OCI-LY3 (cell line): ENCODE data around the gene CALR.
"Not testable (repeated sequence)": the region's sequence is repeated elsewhere in the genome, so short reads cannot be mapped to it uniquely, and the experiment has no call there.

Source experiments
- H2AFZ ChIP-seq: fragments of 200-600, 300-600 bp; shearing (Covaris generic); 2 replicates; pipeline ENCODE4 v1.6.0; 2014; ENCODE audit warnings: antibody characterized with exemption, low read depth, low read length
- H3K27ac ChIP-seq: fragments of 200-600, 300-600 bp; sonication (generic); 2 replicates; pipeline ENCODE4 v1.5.1; 2014; ENCODE audit warnings: mild to moderate bottlenecking, low read length, moderate library complexity, mixed read lengths
- H3K27me3 ChIP-seq: fragments of 200-600, 300-600 bp; sonication (generic); 2 replicates; pipeline ENCODE4 v1.6.1; 2014; ENCODE audit warnings: low read depth, low read length, mixed read lengths
- H3K36me3 ChIP-seq: fragments of 200-600, 300-600 bp; sonication (generic); replicated peaks from 2 replicates; pipeline ENCODE3; 2014; ENCODE audit warnings: low read depth, low read length, mixed read lengths
- H3K4me1 ChIP-seq: fragments of 300-600, 200-600 bp; sonication (generic); 2 replicates; pipeline ENCODE4 v1.6.1; 2014; ENCODE audit warnings: low read length, mixed read lengths
- H3K4me2 ChIP-seq: fragments of 200-600, 300-600 bp; sonication (generic); 2 replicates; pipeline ENCODE4 v1.6.1; 2014; ENCODE audit warnings: low read length, mixed read lengths
- H3K4me3 ChIP-seq: fragments of 300-600, 200-600 bp; sonication (generic); 2 replicates; pipeline ENCODE4 v1.5.1; 2014; ENCODE audit warnings: antibody characterized with exemption, mild to moderate bottlenecking, low read length, moderate library complexity
- H3K79me2 ChIP-seq: fragments of 300-600, 200-600 bp; shearing (Covaris generic); 2 replicates; pipeline ENCODE4 v1.6.1; 2014; ENCODE audit warnings: mild to moderate bottlenecking, low read length, mixed read lengths
- H3K9ac ChIP-seq: fragments of 300-600, 200-600 bp; shearing (Covaris generic); 2 replicates; pipeline ENCODE4 v1.6.0; 2014; ENCODE audit warnings: mild to moderate bottlenecking, low read length, moderate library complexity
- H3K9me3 ChIP-seq: fragments of 200-600, 300-600 bp; shearing (Covaris generic); 2 replicates; pipeline ENCODE4 v1.6.1; 2014; ENCODE audit warnings: low read length, mixed read lengths; ENCODE audit not compliant: insufficient read depth
- H4K20me1 ChIP-seq: fragments of 200-600, 300-600 bp; sonication (generic); 2 replicates; pipeline ENCODE4 v1.6.1; 2016; ENCODE audit warnings: low read length, mixed read lengths; ENCODE audit not compliant: insufficient read depth
- CTCF ChIP-seq: fragments of 200-600, 300-600 bp; sonication (generic); IDR thresholded peaks from 2 replicates; pipeline ENCODE4 v1.5.1; 2014; ENCODE audit warnings: antibody characterized with exemption, low read length, low read depth
- EZH2phosphoT487 ChIP-seq: fragments of 200-600 bp; shearing (Covaris generic); IDR thresholded peaks from 2 replicates; pipeline ENCODE4 v1.6.1; 2018; ENCODE audit warnings: antibody characterized with exemption, mixed run types, low read depth

CALR gene

GRCh38 chr19:12912571-12912970 is 25.8 kb upstream of the CALR start:
- Histone ChIP-seq H3K36me3 (no peaks in the 10 kb centered on the region), H3K9me3 (no peaks in the 10 kb centered on the region), H3K4me3 (no peak overlapping the region), H3K9ac (no peak overlapping the region), H3K79me2 (no peaks in the 10 kb centered on the region), H3K4me1 (peaks cover 5% of the 10 kb centered on the region; the same call in 1 of the 2 replicates), H3K27ac (no peak overlapping the region), H3K4me2 (no peak overlapping the region), H3K27me3 (no peaks in the 10 kb centered on the region), H2AFZ (no peak overlapping the region), H4K20me1 (no peaks in the 10 kb centered on the region)
- no peak for TF ChIP-seq CTCF

DNA sequence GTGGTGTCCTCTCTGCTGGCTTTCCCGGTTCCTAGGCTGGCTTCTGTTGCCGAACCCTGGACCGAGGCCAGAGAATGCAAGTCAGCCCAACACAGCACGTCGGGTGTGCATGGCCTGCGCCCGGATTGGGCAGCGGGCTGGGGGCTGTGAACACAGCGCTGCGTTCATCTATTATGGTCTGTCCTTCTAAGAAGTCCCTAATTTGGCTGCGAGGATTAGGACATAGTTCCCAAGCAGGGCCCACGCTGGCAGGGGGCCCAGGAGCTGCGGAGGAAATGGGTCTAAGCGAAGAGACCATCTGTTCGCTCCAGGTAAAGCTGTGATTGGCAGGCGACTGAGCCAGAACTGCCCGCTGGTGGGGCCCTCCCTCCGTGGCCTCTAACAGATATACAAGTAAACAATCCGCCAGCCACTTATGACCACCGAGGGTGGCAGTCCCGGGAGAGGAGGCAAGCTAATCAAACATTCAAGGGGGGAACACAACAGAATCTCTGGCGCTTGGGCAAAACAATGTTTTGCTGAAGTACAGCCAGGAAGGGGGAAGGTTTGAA is 25.3 kb upstream of the CALR start:
- H3K4me1 ChIP-seq = peaks cover 5% of the 10 kb centered on the region; the same call in 1 of the 2 replicates
- H3K4me2 ChIP-seq = no peak overlapping the region
- H3K9me3 ChIP-seq = no peaks in the 10 kb centered on the region
- H3K4me3 ChIP-seq = no peak overlapping the region
- no peaks in the 10 kb centered on the region for H3K79me2 ChIP-seq
- no peaks in the 10 kb centered on the region for H3K27me3 ChIP-seq
- H3K27ac ChIP-seq = no peak overlapping the region
- H4K20me1 ChIP-seq = no peaks in the 10 kb centered on the region
- H3K9ac ChIP-seq = no peak overlapping the region
- TF ChIP-seq EZH2phosphoT487 = no peak
- no peak for TF ChIP-seq CTCF
- no peak overlapping the region for H2AFZ ChIP-seq
- no peaks in the 10 kb centered on the region for H3K36me3 ChIP-seq

DNA sequence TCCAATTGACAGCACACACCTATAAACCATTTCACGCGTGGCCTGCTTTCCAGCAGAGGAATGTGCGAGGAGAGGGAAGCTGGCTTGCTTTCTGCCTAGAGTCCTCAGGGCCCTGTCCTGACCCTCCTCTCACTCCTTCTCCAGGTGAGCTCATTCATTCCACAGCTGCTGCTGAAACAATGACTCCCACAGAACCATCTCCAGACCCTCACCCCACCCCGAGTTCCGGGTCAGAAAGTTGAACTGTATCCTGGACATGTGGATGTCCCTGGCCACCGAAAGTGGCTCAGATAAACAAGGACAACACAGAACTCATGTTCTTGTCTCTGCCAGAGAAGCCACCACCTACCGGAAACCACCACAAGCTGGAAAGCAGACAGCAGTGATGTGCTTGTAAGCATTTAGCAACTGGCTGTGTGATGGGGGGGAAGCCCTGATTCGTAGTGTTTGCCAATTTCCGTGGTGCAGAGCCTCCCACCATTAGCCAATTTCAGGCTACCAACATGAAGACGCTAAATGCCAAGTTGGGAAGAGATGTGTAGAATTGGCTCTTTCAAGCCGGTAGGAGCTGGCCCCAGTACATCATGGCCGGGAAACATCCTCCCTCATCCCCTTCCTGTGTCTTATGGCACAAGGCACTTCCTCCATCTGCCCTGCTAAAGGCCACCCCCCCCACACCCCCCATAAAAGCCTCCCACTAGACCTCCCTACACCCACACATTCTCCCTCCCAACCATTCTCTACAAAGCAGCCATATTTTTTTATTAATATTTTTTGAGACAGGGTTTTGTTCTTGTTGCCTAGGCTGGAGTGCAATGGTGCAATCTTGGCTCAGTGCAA is 24.3 kb upstream of the CALR start:
- no peak for TF ChIP-seq EZH2phosphoT487
- no peak for TF ChIP-seq CTCF
- Histone ChIP-seq H3K27ac (no peak overlapping the region), H3K9me3 (no peaks in the 10 kb centered on the region), H3K4me3 (no peak overlapping the region), H3K4me1 (peaks cover 12% of the 10 kb centered on the region), H3K9ac (no peak overlapping the region), H4K20me1 (no peaks in the 10 kb centered on the region), H3K36me3 (no peaks in the 10 kb centered on the region), H2AFZ (no peak overlapping the region), H3K4me2 (no peak overlapping the region), H3K79me2 (no peaks in the 10 kb centered on the region), H3K27me3 (no peaks in the 10 kb centered on the region)

- not testable (repeated sequence) for H2AFZ ChIP-seq, H3K79me2 ChIP-seq, H3K27me3 ChIP-seq, H3K9ac ChIP-seq, H4K20me1 ChIP-seq, H3K9me3 ChIP-seq, H3K27ac ChIP-seq, H3K4me3 ChIP-seq, H3K4me2 ChIP-seq, H3K36me3 ChIP-seq
- H3K4me1 ChIP-seq = peaks cover 14% of the 10 kb centered on the region
These were observed 22.5 kb upstream of the CALR start for GRCh38 chr19:12915860-12916259.
